SU-DHL-6 (cell line): ENCODE results near the gene SLC44A4.

ENCODE experiments used
- H2AFZ ChIP-seq: fragments of 200-600 bp; sonication (generic); 2 replicates; pipeline ENCODE4 v1.6.1; 2014; ENCODE audit warnings: low read depth, mild to moderate bottlenecking, moderate library complexity, mixed read lengths, antibody characterized with exemption, low read length; ENCODE audit not compliant: severe bottlenecking
- H3F3A ChIP-seq: fragments of 200-600 bp; shearing (Covaris generic); 2 replicates; pipeline ENCODE4 v1.6.0; 2016; ENCODE audit warnings: antibody characterized with exemption, mild to moderate bottlenecking; ENCODE audit not compliant: insufficient read depth
- H3K27ac ChIP-seq: fragments of 200-600 bp; sonication (generic); 2 replicates; pipeline ENCODE4 v1.5.1; 2016; ENCODE audit warnings: low read depth, mild to moderate bottlenecking, low read length, moderate library complexity, mixed read lengths
- H3K27me3 ChIP-seq: fragments of 200-600 bp; sonication (generic), shearing (Covaris generic); 2 replicates; pipeline ENCODE4 v1.6.0; 2014; ENCODE audit warnings: mild to moderate bottlenecking, low read length
- H3K36me3 ChIP-seq: fragments of 200-600 bp; sonication (generic); 2 replicates; pipeline ENCODE4 v1.6.1; 2014; ENCODE audit warnings: mild to moderate bottlenecking, low read length, mixed read lengths
- H3K4me2 ChIP-seq: fragments of 300-600, 200-600 bp; shearing (Covaris generic), sonication (generic); 2 replicates; pipeline ENCODE4 v1.6.0; 2014; ENCODE audit warnings: low read length, low read depth, mild to moderate bottlenecking; ENCODE audit not compliant: poor library complexity, severe bottlenecking
- H3K4me3 ChIP-seq: fragments of 200-600 bp; sonication (generic); 2 replicates; pipeline ENCODE4 v1.5.1; 2014; ENCODE audit warnings: antibody characterized with exemption, low read length, mild to moderate bottlenecking, mixed read lengths; ENCODE audit not compliant: insufficient read depth, poor library complexity, severe bottlenecking
- H3K79me2 ChIP-seq: fragments of 200-600 bp; sonication (generic); 2 replicates; pipeline ENCODE4 v1.6.1; 2014; ENCODE audit warnings: mild to moderate bottlenecking, low read length, moderate library complexity; ENCODE audit not compliant: insufficient read depth
- H3K9ac ChIP-seq: fragments of 200-600 bp; sonication (generic); 2 replicates; pipeline ENCODE4 v1.7.0; 2014; ENCODE audit warnings: mild to moderate bottlenecking, low read length
- H3K9me2 ChIP-seq: fragments of 200-600 bp; sonication (generic); replicated peaks from 2 replicates; pipeline ENCODE4 v1.6.1; 2014; ENCODE audit warnings: low read length; ENCODE audit not compliant: insufficient read depth
- H3K9me3 ChIP-seq: fragments of 200-600 bp; sonication (generic); 2 replicates; pipeline ENCODE4 v1.6.1; 2014; ENCODE audit warnings: low read length, mixed read lengths; ENCODE audit not compliant: insufficient read depth
- H4K20me1 ChIP-seq: fragments of 200-600 bp; sonication (generic); 2 replicates; pipeline ENCODE4 v1.6.1; 2014; ENCODE audit warnings: low read depth, mild to moderate bottlenecking, antibody characterized with exemption, low read length, moderate library complexity, mixed read lengths
- EZH2phosphoT487 ChIP-seq: fragments of 200-600 bp; sonication (generic), shearing (Covaris generic); conservative IDR thresholded peaks from 2 replicates; pipeline ENCODE4 v1.6.1; 2018; ENCODE audit warnings: mild to moderate bottlenecking, antibody characterized with exemption, low read length, moderate library complexity, mixed read lengths
- TF ChIP-seq, protein P1 (sequence below): fragments of 200-600 bp; sonication (generic); IDR thresholded peaks from one replicate; pipeline ENCODE4 v1.5.1; 2017; ENCODE audit warnings: antibody characterized with exemption, mild to moderate bottlenecking, low read length, moderate library complexity; ENCODE audit not compliant: insufficient read depth, poor library complexity, severe bottlenecking

The SLC44A4 gene

DNA sequence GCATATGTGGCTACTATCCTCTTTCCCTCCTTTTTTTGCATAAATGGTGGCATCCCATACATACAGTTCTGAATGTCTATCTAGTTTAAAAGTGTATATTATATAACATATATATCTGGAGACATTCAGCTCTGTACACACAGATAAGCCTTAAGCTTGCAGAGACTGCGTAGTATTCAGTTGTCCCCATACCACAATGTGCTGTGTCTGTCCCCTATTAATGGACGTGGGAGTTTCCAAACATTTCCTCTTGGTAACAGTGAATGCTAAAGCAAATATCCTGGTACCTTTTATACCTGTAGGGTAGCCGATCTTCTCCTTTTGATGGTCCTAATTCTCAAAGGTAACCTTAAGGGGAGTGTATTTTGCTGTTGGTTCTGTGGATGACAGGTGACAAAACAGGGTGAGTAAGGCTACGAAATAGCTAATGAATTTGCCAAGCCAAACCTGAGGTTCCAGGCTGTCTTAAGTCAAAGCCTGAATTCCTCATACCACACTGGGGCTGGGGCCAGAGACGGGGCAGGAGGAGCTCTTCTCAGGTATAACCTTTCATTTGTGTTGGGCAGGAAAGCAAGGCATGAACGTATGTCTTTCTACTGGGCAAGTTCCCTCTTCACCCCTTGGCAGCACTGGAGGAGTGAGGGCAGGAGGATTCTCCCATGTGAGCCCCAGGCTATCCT lies 41.0 kb upstream of the SLC44A4 start:
- Histone ChIP-seq H3K36me3 (no peaks in the 10 kb centered on the region), H3K27me3 (no peaks in the 10 kb centered on the region), H3K4me2 (no peak overlapping the region), H3K79me2 (no peaks in the 10 kb centered on the region), H2AFZ (no peak overlapping the region), H3F3A (no peaks in the 10 kb centered on the region), H3K9me2 (no peaks in the 10 kb centered on the region), H4K20me1 (no peaks in the 10 kb centered on the region), H3K9me3 (no peaks in the 10 kb centered on the region), H3K4me3 (no peak overlapping the region), H3K27ac (no peak overlapping the region), H3K9ac (no peak overlapping the region)
- TF ChIP-seq, protein P1, sequence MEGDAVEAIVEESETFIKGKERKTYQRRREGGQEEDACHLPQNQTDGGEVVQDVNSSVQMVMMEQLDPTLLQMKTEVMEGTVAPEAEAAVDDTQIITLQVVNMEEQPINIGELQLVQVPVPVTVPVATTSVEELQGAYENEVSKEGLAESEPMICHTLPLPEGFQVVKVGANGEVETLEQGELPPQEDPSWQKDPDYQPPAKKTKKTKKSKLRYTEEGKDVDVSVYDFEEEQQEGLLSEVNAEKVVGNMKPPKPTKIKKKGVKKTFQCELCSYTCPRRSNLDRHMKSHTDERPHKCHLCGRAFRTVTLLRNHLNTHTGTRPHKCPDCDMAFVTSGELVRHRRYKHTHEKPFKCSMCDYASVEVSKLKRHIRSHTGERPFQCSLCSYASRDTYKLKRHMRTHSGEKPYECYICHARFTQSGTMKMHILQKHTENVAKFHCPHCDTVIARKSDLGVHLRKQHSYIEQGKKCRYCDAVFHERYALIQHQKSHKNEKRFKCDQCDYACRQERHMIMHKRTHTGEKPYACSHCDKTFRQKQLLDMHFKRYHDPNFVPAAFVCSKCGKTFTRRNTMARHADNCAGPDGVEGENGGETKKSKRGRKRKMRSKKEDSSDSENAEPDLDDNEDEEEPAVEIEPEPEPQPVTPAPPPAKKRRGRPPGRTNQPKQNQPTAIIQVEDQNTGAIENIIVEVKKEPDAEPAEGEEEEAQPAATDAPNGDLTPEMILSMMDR, result no peak
- TF ChIP-seq EZH2phosphoT487, result no peak

DNA sequence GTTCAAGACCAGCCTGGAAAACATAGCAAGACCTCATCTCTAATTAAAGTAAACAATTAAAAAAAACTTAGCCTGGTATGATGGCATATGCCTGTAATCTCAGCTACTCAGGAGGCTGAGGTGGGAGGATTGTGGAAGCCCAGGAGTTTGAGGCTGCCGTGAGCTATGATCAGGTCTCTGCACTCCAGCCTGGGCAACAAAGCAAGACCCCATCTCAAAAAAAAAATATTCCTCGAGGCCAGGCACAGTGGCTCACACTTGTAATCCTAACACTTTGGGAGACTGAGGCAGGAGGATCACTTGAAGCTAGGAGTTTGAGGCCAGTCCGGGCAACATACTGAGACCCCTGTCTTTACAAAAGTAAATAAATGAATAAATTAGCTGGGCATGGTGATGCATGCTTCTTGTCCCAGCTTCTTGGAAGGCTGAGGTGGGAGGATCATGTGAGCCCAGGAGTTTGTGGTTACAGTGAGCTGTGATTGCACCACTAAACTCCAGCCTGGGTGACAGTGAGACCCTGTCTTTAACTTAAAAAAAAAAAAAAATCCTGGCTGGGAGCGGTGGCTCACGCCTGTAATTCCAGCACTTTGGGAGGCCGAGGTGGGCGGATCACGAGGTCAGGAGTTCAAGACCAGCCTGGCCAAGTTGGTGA lies 39.4 kb upstream of the SLC44A4 start:
- TF ChIP-seq, protein P1, result no peak
- TF ChIP-seq EZH2phosphoT487, result no peak
- Histone ChIP-seq H3F3A (no peaks in the 10 kb centered on the region), H3K9me3 (no peaks in the 10 kb centered on the region), H3K4me2 (no peak overlapping the region), H3K27me3 (no peaks in the 10 kb centered on the region), H3K4me3 (no peak overlapping the region), H3K9me2 (no peaks in the 10 kb centered on the region), H3K79me2 (no peaks in the 10 kb centered on the region), H4K20me1 (no peaks in the 10 kb centered on the region), H3K27ac (no peak overlapping the region), H2AFZ (no peak overlapping the region), H3K9ac (no peak overlapping the region), H3K36me3 (no peaks in the 10 kb centered on the region)

DNA sequence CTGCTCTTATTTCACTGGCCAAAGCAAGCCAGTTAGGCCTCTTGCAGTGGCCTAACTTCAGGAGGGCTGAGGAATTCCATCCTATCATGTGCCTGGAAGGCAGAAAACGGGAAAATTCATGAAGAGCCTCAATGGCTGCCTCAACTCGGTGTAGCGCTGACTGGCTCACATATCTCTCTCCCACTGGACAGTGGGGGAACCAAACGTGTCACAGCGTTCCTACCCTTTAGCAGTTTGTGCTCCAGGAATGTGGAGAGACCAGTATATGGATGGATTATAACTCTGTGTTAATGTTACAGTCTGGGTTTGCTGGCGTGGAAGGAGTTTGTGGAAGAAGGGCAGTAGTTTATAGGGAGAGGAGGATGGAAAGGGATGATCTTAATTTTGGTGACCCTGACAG lies 37.0 kb upstream of the SLC44A4 start:
- no peak for TF ChIP-seq EZH2phosphoT487
- TF ChIP-seq, protein P1, result no peak
- H3K9ac ChIP-seq, result no peak overlapping the region
- H3K9me3 ChIP-seq, result no peaks in the 10 kb centered on the region
- H3K4me2 ChIP-seq, result no peak overlapping the region
- no peaks in the 10 kb centered on the region for H3K79me2 ChIP-seq
- no peak overlapping the region for H3K27ac ChIP-seq
- H3K9me2 ChIP-seq, result no peaks in the 10 kb centered on the region
- no peaks in the 10 kb centered on the region for H4K20me1 ChIP-seq
- H2AFZ ChIP-seq, result no peak overlapping the region
- no peaks in the 10 kb centered on the region for H3K36me3 ChIP-seq
- no peaks in the 10 kb centered on the region for H3F3A ChIP-seq
- H3K4me3 ChIP-seq, result no peak overlapping the region
- no peaks in the 10 kb centered on the region for H3K27me3 ChIP-seq
